AG09309 (cell line): ENCODE data around the gene TMEM163.

Experiments used
- DNase-seq: peaks from one replicate; pipeline ENCODE4 v3.0.0-alpha.2; 2010; ENCODE audit warnings: low read depth
- H3K4me3 ChIP-seq: 2 replicates; pipeline ENCODE4 v1.5.1; 2011; ENCODE audit warnings: mild to moderate bottlenecking, low read depth, low read length, moderate library complexity; ENCODE audit not compliant: control insufficient read depth
- CTCF ChIP-seq: IDR thresholded peaks from 2 replicates; pipeline ENCODE4 v1.5.1; 2011; ENCODE audit warnings: mild to moderate bottlenecking, low read depth, low read length, inconsistent platforms; ENCODE audit not compliant: insufficient read depth, control insufficient read depth; ENCODE audit errors: missing control alignments

Gene TMEM163

GRCh38 chr2:134685967-134686366, 32.8 kb downstream of the TMEM163 start:
- no peak overlapping the region for H3K4me3 ChIP-seq
- no peak for DNase-seq
- no peak for TF ChIP-seq CTCF

- no peak overlapping the region for H3K4me3 ChIP-seq
- no peak for DNase-seq
- TF ChIP-seq CTCF, result no peak
Measured at GRCh38 chr2:134683561-134684112, 35.2 kb downstream of the TMEM163 start.

DNA sequence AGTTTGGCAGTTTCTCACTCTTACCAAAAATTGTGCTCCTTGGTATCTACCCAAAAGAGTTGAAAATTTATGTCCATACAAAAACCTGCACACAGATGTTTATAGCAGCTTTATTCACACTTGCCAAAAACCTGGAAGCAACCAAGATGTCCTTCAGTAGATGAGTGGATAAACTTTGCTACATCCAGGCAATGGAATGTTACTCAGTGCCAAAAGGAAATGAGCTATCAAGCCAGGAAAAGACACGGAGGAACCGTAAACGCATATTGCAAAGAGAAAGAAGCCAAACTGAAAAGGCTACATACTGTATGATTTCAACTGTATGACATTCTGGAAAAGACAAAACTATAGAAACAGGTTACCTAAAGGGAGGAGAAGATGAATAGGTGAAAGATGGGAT, 36.1 kb downstream of the TMEM163 start:
- DNase-seq, result no peak
- TF ChIP-seq CTCF, result no peak
- no peak overlapping the region for H3K4me3 ChIP-seq

DNA sequence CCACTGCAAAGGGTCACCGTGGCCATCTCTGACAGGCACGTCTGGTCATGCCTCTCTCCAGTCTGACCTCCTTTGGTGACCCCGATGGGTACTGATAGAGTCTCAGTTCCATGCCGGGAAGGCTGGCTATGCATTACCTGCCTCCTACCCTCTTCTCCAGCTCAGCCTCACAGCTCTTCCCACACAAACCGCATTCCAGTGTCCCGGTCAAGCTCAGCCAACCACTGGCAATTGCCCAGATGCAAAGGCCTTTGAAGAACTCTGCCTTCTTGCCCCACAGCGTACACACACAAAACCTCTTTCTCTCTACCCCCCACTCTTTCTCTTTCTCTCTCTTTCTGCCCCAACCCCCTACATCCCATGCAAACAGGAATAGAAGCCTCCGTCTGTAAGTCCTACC, 37.6 kb downstream of the TMEM163 start:
- no peak for DNase-seq
- TF ChIP-seq CTCF, result no peak
- H3K4me3 ChIP-seq, result no peak overlapping the region

DNA sequence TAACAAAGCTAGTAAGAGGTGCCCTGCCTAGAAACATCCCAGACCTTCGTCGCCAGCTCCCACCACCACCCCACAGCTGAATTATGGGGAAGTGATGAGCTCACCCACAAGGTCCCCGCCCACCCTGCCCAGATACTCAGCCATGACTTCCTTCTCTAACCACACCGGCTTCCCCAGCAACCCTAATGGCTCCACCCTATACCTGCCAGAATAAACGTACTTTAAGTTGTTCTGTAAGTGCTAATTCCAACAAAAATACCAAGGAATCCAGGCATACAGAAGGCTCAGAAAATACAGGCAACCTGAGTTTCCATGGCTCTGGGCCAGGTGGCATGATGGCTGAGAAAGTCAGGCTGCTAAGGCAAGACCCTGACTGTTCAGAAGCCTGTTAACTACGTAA, 39.1 kb downstream of the TMEM163 start:
- TF ChIP-seq CTCF, result no peak
- no peak for DNase-seq
- H3K4me3 ChIP-seq, result no peak overlapping the region

- no peak for DNase-seq
- H3K4me3 ChIP-seq, result no peak overlapping the region
- no peak for TF ChIP-seq CTCF
Measured at GRCh38 chr2:134679294-134679693, 39.5 kb downstream of the TMEM163 start.
